ENCODE results near the gene NPAS3.

DNA sequence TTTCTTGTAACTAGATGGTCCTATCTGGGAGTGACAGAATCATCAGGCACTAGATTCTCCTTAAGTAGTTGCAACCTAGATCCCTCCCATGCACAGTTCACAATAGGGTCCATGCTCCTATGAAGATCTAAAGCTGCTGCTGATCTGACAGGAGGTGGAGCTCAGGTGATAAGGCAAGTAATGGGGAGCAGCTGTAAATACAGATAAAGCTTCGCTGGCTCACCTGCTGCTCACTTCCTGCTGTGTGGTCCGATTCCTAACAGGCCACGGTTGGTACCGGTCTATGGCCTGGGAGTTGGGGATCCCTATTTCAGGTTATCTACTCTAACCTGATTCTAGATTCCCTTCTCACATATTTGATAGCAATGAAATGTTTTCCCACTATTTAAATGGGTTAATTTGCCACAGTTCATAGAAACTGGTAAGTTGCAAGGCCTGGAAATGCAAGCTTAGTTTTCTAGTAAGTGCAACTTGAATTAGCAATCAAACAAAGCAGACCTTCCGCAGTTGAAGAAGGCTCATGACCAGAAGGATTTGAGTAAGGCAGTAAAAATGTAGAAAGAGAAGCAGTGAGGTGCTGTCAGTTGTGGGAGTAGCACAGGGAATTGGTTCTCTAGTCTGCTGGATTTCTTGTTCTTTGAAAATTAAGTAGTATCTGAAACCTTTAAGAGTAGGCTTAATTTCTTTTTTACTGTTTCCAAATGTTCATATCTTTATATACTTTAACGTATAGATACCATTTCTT is 679.9 kb downstream of the NPAS3 start:
- no peak for TF ChIP-seq CTCF (IDR thresholded peaks at IDR 0.05)
- no peak for TF ChIP-seq POLR2A (IDR thresholded peaks at IDR 0.05)
- no peak for TF ChIP-seq EP300 (IDR thresholded peaks at IDR 0.05)

Measured in sigmoid colon (tissue), 4 donors.